Loucy (cell line): ENCODE data around the gene ZC3H18.

Experiments used
- H2AFZ ChIP-seq: fragments of 200-600 bp; sonication (generic); 2 replicates; pipeline ENCODE4 v1.6.0; 2016; ENCODE audit warnings: antibody characterized with exemption, mild to moderate bottlenecking, low read length, moderate library complexity
- H3F3A ChIP-seq: fragments of 200-600 bp; 2 replicates; pipeline ENCODE4 v1.6.0; 2016; ENCODE audit warnings: antibody characterized with exemption, low read depth, mild to moderate bottlenecking
- H3K27me3 ChIP-seq: fragments of 200-600 bp; sonication (generic); 2 replicates; pipeline ENCODE4 v1.6.1; 2014; ENCODE audit warnings: low read length, mild to moderate bottlenecking; ENCODE audit not compliant: insufficient read depth, poor library complexity, severe bottlenecking
- H3K36me3 ChIP-seq: fragments of 200-600 bp; sonication (generic); 2 replicates; pipeline ENCODE4 v1.6.1; 2016; ENCODE audit warnings: low read length; ENCODE audit not compliant: insufficient read depth
- H3K4me1 ChIP-seq: fragments of 200-600 bp; sonication (generic); 2 replicates; pipeline ENCODE4 v1.5.1; 2014; ENCODE audit warnings: low read length, mild to moderate bottlenecking; ENCODE audit not compliant: insufficient read depth, poor library complexity, severe bottlenecking
- H3K4me2 ChIP-seq: fragments of 200-600 bp; sonication (generic); 2 replicates; pipeline ENCODE4 v1.6.0; 2014; ENCODE audit warnings: antibody characterized with exemption, low read length, low read depth, mild to moderate bottlenecking; ENCODE audit not compliant: poor library complexity, severe bottlenecking
- H3K4me3 ChIP-seq: fragments of 200-600 bp; sonication (generic); 2 replicates; pipeline ENCODE4 v1.5.1; 2014; ENCODE audit warnings: low read length, mild to moderate bottlenecking, mixed read lengths; ENCODE audit not compliant: poor library complexity, severe bottlenecking
- H3K79me2 ChIP-seq: fragments of 200-600 bp; sonication (generic); 2 replicates; pipeline ENCODE4 v1.6.1; 2014; ENCODE audit warnings: low read length; ENCODE audit not compliant: insufficient read depth
- H3K9ac ChIP-seq: fragments of 200-600 bp; sonication (generic); 2 replicates; pipeline ENCODE4 v1.6.0; 2014; ENCODE audit warnings: mild to moderate bottlenecking, low read depth, low read length, moderate library complexity; ENCODE audit not compliant: poor library complexity, severe bottlenecking
- H3K9me2 ChIP-seq: fragments of 200-600 bp; sonication (generic); replicated peaks from 2 replicates; pipeline ENCODE4 v1.6.1; 2016; ENCODE audit warnings: low read depth, low read length, mixed read lengths
- H3K9me3 ChIP-seq: fragments of 200-600 bp; sonication (generic); 2 replicates; pipeline ENCODE4 v1.6.1; 2014; ENCODE audit warnings: mild to moderate bottlenecking, antibody characterized with exemption, low read length, low read depth; ENCODE audit not compliant: insufficient read depth
- H4K20me1 ChIP-seq: fragments of 200-600 bp; sonication (generic); 2 replicates; pipeline ENCODE4 v1.6.0; 2014; ENCODE audit warnings: antibody characterized with exemption, low read length, mild to moderate bottlenecking; ENCODE audit not compliant: insufficient read depth, poor library complexity, severe bottlenecking
- CTCF ChIP-seq: fragments of 200-600 bp; sonication (generic); conservative IDR thresholded peaks from 2 replicates; pipeline ENCODE4 v1.5.1; 2014; ENCODE audit warnings: mild to moderate bottlenecking, antibody characterized with exemption, low read length
- EZH2phosphoT487 ChIP-seq: fragments of 200-600 bp; IDR thresholded peaks from 2 replicates; pipeline ENCODE4 v1.6.1; 2018; ENCODE audit warnings: antibody characterized with exemption, mild to moderate bottlenecking, moderate library complexity, borderline replicate concordance

Gene ZC3H18

GRCh38 chr16:88535191-88535856 is 34.9 kb upstream of the ZC3H18 start:
- no peaks in the 10 kb centered on the region for H3K9me2 ChIP-seq
- no peaks in the 10 kb centered on the region for H4K20me1 ChIP-seq
- no peaks in the 10 kb centered on the region for H3K9me3 ChIP-seq
- H3K27me3 ChIP-seq: no peaks in the 10 kb centered on the region
- no peaks in the 10 kb centered on the region; the same call in 1 of the 2 replicates for H3K36me3 ChIP-seq
- no peak overlapping the region for H2AFZ ChIP-seq
- H3K4me1 ChIP-seq: no peaks in the 10 kb centered on the region
- no peak overlapping the region for H3K4me2 ChIP-seq
- H3K79me2 ChIP-seq: no peaks in the 10 kb centered on the region
- H3K4me3 ChIP-seq: no peak overlapping the region
- H3F3A ChIP-seq: no peaks in the 10 kb centered on the region
- no peak overlapping the region for H3K9ac ChIP-seq
- TF ChIP-seq CTCF (no peak), EZH2phosphoT487 (no peak)

GRCh38 chr16:88535857-88536222 is 34.4 kb upstream of the ZC3H18 start:
- H3K9ac ChIP-seq: no peak overlapping the region
- no peaks in the 10 kb centered on the region for H3F3A ChIP-seq
- no peak overlapping the region for H3K4me3 ChIP-seq
- H3K4me2 ChIP-seq: no peak overlapping the region
- TF ChIP-seq CTCF: no peak
- no peak for TF ChIP-seq EZH2phosphoT487
- no peaks in the 10 kb centered on the region; the same call in 1 of the 2 replicates for H3K36me3 ChIP-seq
- H3K79me2 ChIP-seq: no peaks in the 10 kb centered on the region
- H3K9me2 ChIP-seq: no peaks in the 10 kb centered on the region
- H2AFZ ChIP-seq: no peak overlapping the region
- no peaks in the 10 kb centered on the region for H3K27me3 ChIP-seq
- H3K9me3 ChIP-seq: no peaks in the 10 kb centered on the region
- H4K20me1 ChIP-seq: no peaks in the 10 kb centered on the region
- H3K4me1 ChIP-seq: no peaks in the 10 kb centered on the region

GRCh38 chr16:88536510-88536909 is 33.7 kb upstream of the ZC3H18 start:
- Histone ChIP-seq H3K4me1 (no peaks in the 10 kb centered on the region), H3K4me3 (no peak overlapping the region), H3K9me2 (no peaks in the 10 kb centered on the region), H3K4me2 (no peak overlapping the region), H3F3A (no peaks in the 10 kb centered on the region), H3K9me3 (no peaks in the 10 kb centered on the region), H3K9ac (no peak overlapping the region), H2AFZ (no peak overlapping the region), H3K36me3 (no peaks in the 10 kb centered on the region; the same call in 1 of the 2 replicates), H4K20me1 (no peaks in the 10 kb centered on the region), H3K27me3 (no peaks in the 10 kb centered on the region), H3K79me2 (no peaks in the 10 kb centered on the region)
- TF ChIP-seq EZH2phosphoT487 (no peak), CTCF (no peak)
